ENCODE measurements around the gene SPATA31A1.
"Not testable (repeated sequence)": the region's sequence is repeated elsewhere in the genome, so short reads cannot be mapped to it uniquely, and the experiment has no call there.

Gene SPATA31A1

DNA sequence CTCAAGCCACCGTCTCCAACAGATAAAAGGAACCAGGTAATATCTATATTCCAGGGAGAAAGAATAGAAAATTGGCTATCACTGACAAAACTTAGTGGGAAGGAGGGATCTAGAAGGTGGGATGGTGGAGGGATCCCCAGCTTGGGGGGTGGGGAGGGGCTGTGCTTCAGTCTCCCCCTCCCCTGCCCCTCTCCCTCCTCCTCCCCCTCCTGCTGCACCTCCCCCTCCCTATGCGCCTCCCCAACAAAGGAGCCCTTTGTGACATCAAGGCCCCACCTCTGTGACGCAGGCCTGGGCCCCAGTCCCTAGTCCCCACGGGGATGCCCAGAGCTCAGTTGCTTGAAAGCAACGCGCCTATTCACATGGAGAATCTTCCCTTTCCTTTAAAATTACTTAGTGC lies at the start of gene SPATA31A1:
Gene SPATA31A1 (plus strand): TSS at position 301 of the 400 bp plus-strand sequence. CDS start 62 bp downstream, at position 363.
- ATAC-seq = not testable (repeated sequence)

DNA sequence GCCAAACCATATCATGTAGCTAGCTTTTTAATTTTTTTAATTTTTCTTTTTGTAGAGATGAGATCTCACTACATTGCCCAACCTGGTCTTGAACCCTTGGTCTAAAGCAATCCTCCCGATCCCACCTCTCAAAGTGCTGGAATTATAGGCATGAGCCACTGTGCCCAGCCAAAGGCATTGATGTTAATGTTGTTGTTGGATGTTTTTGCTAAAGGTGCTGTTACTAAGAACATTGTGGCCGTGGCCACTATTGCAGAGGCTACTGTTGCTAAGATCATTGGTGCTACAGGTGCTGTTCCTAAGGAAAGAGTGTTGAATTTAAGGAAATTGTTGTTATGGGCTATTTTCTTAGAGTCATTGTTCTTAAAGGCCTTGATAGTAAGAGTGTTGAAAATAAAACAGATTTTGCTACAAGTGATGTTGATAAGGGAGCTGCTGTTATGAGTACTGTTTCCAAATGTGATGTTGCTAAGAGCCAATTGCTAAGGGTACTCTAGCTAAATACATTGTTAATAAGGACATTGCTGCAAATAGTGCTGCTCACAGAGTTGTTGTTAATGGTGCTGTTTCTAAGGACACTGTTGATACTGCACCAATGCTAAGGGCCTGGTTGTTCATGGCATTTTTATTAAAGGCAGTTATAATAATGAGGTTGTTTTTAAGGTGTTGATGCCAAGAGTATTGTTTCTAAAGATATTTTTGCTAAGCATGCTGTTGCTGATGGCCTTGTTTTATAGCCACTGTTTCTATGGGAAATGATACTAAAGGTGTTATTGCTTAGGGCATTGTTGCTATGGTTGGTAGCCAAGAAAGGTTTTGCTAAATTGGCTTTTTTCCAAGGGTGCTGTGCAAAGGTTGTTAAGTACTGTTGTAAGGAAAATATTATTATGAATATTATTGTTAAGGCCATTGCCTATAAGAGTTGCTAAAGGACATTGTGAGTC lies 52.1 kb downstream of the SPATA31A1 start:
- not testable (repeated sequence) for ATAC-seq, DNase-seq

More for the DNA sequence above, at the start of gene SPATA31A1:
- not testable (repeated sequence) for DNase-seq

DNA sequence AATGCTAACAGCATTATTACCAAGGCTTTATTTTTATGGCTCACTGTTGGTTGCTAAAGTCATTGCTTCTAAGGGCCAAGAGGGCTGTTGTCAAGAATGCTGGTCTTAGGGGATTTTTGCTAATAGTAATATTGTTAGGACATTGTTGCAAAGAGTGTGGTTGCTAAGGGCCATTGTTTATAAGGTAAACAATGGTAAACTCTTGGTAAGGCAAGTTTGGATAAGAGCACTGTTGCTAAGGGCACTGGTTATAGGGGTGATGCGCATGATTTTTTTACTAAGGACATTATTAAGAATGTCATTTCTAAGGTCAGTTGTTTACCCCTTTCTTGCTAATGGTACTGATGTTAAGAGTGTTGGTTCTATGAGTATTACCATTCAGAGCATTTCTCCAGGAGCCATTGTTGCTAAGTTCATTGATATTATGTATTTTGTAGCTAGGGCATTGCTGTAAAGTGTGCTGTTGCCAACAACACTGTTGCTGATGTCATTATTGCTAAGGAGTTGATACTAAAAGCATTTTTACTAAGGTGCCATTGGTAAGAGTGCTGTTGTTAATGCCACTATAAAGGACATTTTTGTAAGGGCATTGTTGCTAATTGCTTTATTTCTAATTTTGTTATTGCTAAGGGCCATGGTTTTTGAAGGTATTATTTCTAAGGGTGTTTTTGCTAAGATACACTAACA lies 55.9 kb downstream of the SPATA31A1 start:
- ATAC-seq, DNase-seq: not testable (repeated sequence)

Measured in stimulated activated naive CD8-positive, alpha-beta T cell treated with anti-CD3 and anti-CD28 coated beads, Interleukin-15, Interleukin-2, amounts not matched to agents 100 U/mL and 50 U/mL, for 24 hours (primary cell).